Fibroblast of pulmonary artery (primary cell): Measurements from ENCODE around the gene STH.
"Not testable (repeated sequence)": the region's sequence is repeated elsewhere in the genome, so short reads cannot be mapped to it uniquely, and the experiment has no call there.

Source experiments
- DNase-seq: peaks from one replicate; pipeline ENCODE4 v3.0.0-alpha.2; 2010; ENCODE audit warnings: low read depth
- H3K4me3 ChIP-seq: replicated peaks from 2 replicates; pipeline ENCODE4 v1.5.1; 2011; ENCODE audit warnings: low read depth, mild to moderate bottlenecking, control low read depth, low read length, moderate library complexity
- CTCF ChIP-seq: IDR thresholded peaks from 2 replicates; pipeline ENCODE4 v1.5.1; 2011; ENCODE audit warnings: mild to moderate bottlenecking, control low read depth, low read length, inconsistent platforms; ENCODE audit errors: missing control alignments

STH gene

GRCh38 chr17:46002311-46002972 lies 3.4 kb downstream of the STH start:
- peak; percentile 77 for TF ChIP-seq CTCF
- peak; percentile 70 for DNase-seq
- H3K4me3 ChIP-seq = no peak overlapping the region

GRCh38 chr17:46002973-46003316 lies 3.9 kb downstream of the STH start:
- no peak for TF ChIP-seq CTCF
- no peak overlapping the region for H3K4me3 ChIP-seq
- no peak for DNase-seq

GRCh38 chr17:46003907-46004748 lies 5.1 kb downstream of the STH start:
- DNase-seq = peak; percentile 23
- no peak for TF ChIP-seq CTCF
- no peak overlapping the region for H3K4me3 ChIP-seq

- not testable (repeated sequence) for DNase-seq, H3K4me3 ChIP-seq
These were observed 7.0 kb downstream of the STH start for GRCh38 chr17:46006082-46006481.

- no peak overlapping the region for H3K4me3 ChIP-seq
- no peak for TF ChIP-seq CTCF
- DNase-seq = no peak
These were observed 8.5 kb downstream of the STH start for GRCh38 chr17:46007461-46007965.

GRCh38 chr17:46008591-46008990 lies 9.5 kb downstream of the STH start:
- no peak overlapping the region for H3K4me3 ChIP-seq
- TF ChIP-seq CTCF = no peak

GRCh38 chr17:46009681-46010596 lies 10.9 kb downstream of the STH start:
- no peak for TF ChIP-seq CTCF
- no peak overlapping the region for H3K4me3 ChIP-seq
- no peak for DNase-seq

More at GRCh38 chr17:46008591-46008990, 9.5 kb downstream of the STH start:
- no peak for DNase-seq
